Subcutaneous adipose tissue (tissue), 4 donors: ENCODE measurements around the gene ZBTB20. TPM values are rescaled to one million over a fixed set of nuclear protein-coding genes. Genes with fewer than 3 reads are reported as not detected.

Experiments
- total RNA-seq, 4 donors: library from RNA; depleted of rRNA; stranded (reverse); fragments of >200 nt; gene quantifications; one replicate each; pipeline ENCODE4 v1.1.0, GENCODE V29; 2016
- TF ChIP-seq, protein P1 (sequence below): fragments of 450-650 bp; IDR thresholded peaks from one replicate; pipeline ENCODE4 v1.5.1; 2016; ENCODE audit warnings: low read depth, mild to moderate bottlenecking, control low read depth, antibody characterized with exemption, moderate library complexity

ZBTB20 gene
- total RNA-seq, 4 donors from 2014 or later = 60.3 to 93.4 (median 69.1) TPM

DNA sequence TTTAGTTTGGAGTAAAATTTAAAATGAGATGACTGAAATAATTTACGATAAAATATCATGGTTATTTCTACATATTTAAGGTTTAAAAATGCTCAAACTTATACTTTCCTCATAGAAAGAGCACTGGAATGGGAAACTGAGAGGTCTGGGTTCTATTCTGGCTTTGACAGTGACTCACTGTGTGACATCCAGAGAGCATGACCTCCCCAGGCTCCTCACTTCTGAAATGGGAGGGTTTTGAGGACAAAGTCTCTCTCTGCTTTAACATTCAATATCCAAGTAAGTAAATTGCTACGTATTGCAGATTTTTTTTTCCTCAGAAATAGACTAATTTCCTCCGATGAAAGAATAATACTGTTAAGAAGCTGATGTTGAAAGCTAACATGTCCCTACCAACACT lies 618.6 kb downstream of the ZBTB20 start:
- TF ChIP-seq, protein P1, sequence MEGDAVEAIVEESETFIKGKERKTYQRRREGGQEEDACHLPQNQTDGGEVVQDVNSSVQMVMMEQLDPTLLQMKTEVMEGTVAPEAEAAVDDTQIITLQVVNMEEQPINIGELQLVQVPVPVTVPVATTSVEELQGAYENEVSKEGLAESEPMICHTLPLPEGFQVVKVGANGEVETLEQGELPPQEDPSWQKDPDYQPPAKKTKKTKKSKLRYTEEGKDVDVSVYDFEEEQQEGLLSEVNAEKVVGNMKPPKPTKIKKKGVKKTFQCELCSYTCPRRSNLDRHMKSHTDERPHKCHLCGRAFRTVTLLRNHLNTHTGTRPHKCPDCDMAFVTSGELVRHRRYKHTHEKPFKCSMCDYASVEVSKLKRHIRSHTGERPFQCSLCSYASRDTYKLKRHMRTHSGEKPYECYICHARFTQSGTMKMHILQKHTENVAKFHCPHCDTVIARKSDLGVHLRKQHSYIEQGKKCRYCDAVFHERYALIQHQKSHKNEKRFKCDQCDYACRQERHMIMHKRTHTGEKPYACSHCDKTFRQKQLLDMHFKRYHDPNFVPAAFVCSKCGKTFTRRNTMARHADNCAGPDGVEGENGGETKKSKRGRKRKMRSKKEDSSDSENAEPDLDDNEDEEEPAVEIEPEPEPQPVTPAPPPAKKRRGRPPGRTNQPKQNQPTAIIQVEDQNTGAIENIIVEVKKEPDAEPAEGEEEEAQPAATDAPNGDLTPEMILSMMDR = no peak

DNA sequence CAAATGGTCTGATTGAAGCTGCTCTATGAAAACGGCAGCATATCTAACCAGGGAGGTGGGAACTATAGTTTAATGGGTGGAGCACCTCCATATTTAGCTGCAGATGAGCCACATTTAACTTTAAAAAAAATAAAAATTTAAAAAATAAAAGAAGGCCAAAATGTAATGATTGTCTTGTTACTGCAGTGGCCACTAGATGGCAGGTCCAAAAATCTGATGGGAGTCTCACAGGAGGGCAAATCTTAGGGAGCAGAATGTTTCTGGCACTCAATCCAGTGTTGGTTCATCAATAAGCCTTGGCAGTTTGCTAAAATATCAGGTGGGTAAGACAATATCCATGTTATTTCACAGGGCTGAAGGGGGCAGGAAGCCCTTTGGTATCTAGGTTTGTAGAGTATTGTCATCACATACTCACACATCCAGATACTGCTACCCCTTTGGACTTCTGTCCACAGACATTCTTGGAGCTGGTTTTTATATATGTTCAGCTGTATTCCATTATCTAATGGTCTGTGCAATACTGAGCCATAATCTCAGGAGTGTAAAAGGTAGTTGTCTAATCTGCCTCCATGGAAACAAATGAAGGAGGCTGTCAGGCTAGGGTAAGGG lies 619.9 kb downstream of the ZBTB20 start:
- TF ChIP-seq, protein P1 = no peak

DNA sequence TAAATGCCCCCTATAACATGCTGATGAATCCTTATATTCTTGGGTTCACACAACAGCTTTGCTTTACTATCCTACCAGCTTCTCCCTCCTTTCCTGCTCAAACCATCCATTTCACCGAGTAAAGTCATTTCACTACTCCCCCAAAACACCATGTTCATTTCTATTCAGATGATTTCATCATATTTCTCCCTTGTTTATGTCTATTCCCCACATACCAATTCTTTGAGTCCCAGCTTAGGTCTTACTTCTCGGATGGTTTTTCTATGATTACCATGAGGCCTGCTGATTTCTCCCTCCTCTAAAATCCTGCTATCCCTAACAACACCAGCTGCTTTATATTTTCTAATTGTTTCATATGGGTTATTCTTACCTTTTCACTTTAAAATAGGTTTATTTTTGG lies 621.8 kb downstream of the ZBTB20 start:
- TF ChIP-seq, protein P1 = no peak

DNA sequence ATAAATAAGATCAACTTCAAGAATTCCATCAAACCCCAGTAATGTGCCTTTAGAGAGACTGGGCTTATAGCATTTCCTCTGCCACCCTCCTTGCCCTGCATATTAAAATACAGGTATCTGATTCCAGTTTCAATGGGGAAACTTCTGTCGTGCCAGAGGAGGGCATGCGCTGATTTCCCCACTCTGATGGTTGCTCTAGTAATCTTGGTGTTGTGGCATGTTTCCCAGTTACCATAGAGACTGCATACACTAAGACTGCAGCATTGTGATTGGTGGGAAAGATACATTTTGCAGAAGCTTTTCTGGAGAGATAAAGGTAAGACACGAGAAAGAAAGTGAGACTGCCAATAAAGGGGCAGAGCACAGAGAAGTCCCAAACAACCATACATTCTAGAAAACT lies 627.7 kb downstream of the ZBTB20 start:
- TF ChIP-seq, protein P1 = no peak

DNA sequence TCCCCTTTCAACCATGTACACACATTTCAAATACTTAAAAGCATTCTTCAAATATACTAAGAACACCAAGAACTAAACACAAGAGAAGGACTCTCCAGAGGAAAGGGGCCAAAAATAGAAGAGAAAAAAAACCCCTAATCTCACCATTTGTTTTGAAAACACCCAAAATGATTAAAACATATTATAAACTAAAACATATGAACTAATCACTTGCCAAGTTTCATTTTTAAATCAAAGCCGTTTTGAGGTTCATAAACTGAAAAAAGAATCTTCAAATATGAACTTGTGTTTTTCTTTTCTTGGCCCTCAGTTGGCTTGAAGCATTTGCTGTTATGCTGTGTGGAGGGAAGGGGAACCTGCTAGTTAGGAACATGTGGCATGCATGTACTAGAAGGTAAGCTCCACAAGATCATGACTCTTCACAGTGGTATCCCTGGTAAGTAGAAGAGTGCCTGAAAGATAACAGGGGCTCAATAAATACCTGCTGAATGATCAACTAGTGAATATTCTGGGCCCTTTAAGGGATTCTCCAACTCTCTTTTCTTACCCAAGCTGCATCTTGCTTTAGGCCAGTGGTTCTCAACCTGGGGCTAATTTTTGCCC lies 628.8 kb downstream of the ZBTB20 start:
- TF ChIP-seq, protein P1 = no peak

DNA sequence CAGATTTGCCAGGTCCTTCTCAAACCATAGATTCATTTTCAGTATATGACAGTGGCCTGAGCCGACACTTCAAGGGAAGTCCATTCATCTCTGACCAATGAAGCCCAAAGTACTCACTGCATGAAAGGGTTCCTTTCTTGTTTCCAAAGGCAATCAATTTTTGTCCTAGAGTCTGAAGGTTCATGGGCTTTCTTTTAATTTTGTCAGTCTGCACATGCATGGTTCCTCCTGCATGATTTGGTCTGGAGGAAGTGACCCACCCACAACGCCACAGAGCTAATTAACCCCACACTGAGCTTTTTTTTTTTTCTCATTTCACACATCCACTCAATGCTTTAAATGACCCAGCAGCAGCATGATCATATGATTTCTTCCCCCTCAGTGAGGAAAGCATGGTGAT lies 636.9 kb downstream of the ZBTB20 start:
- TF ChIP-seq, protein P1 = no peak

DNA sequence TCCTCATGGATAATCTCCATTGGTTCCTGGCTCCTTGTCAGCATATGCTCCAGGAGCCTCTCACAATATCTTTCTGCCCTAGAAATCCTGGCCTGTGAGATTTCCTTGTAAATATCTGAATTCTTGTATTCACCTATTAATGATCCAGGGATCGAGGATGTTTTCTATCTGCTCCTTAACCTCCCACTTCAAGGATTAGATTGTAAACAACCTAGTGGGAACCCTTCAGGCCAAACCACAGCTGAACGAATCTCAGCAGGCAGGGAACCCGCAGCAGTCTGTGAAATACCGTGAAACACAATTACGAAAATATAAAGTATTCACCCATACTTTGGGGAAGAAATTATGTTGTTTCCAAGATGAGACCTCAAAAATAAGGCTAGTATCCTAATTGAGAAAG lies 637.3 kb downstream of the ZBTB20 start:
- TF ChIP-seq, protein P1 = no peak
